ENCODE measurements around the gene GPX4. TPM values are rescaled to one million over a fixed set of nuclear protein-coding genes. Genes with fewer than 3 reads are reported as not detected.

GPX4 gene
- total RNA-seq, 1 donor from 2014 or later, result 327 TPM

- no peak for TF ChIP-seq CTCF (IDR thresholded peaks at IDR 0.05; ENCODE audit: borderline replicate concordance)
These were observed 37.5 kb upstream of the GPX4 start for GRCh38 chr19:1066251-1066747.

GRCh38 chr19:1066748-1067340, 37.0 kb upstream of the GPX4 start, which contains the start of gene ARHGAP45:
TSS of gene ARHGAP45 (plus strand) at chr19:1067167. CDS start at chr19:1067406, 239 bp downstream.
- Histone ChIP-seq H3K36me3 (no peaks in the 10 kb centered on the region), H3K4me3 (peak within 1 kb of the TSS; percentile 60), H3K9me3 (replicated peaks) (no peaks in the 10 kb centered on the region), H3K27ac (replicated peaks) (peak within 1 kb of the TSS; percentile 51), H3K27me3 (ENCODE audit: low read depth) (peaks cover 69% of the 10 kb centered on the region), H3K4me1 (peaks cover 58% of the 10 kb centered on the region)
- no peak for TF ChIP-seq CTCF (IDR thresholded peaks at IDR 0.05; ENCODE audit: borderline replicate concordance)
- intact Hi-C loops (cut with micrococcal nuclease), result no loop called here
- no peak for DNase-seq

More at GRCh38 chr19:1066251-1066747, 37.5 kb upstream of the GPX4 start:
- Histone ChIP-seq H3K27me3 (ENCODE audit: low read depth) (peaks cover 64% of the 10 kb centered on the region), H3K4me3 (peak overlapping the region; percentile 60), H3K4me1 (peaks cover 53% of the 10 kb centered on the region), H3K9me3 (replicated peaks) (no peaks in the 10 kb centered on the region), H3K27ac (replicated peaks) (no peak overlapping the region), H3K36me3 (no peaks in the 10 kb centered on the region)
- intact Hi-C loops (cut with micrococcal nuclease), result no loop called here
- DNase-seq, result no peak

DNA sequence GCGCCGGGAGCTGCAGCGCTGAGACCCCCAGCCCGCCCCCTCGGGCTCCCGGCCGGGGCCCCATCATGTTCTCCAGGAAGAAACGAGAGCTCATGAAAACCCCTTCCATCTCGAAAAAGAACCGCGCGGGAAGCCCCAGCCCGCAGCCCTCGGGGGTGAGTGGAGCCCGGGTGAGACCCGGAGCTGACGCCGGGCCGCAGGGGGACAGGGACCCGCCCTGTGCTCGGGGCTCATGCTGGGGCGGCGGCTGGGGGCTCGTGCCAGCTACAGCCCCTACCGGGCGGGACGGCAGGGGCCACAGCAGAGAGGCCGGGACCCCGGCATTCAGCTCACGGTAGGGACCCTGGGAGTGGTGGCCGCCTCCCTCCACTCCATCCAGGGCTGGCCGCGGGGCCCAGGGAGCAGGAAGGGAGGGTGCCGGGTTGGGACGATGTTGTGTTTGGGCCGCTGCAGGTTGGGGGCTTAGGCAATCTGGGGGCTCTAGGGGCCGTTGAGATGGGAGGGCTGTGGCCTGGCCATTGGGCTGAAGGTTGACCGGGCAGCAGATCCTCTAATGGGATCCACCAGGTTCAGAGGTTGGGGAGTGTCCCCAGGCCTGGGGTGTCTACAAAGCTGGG, 36.3 kb upstream of the GPX4 start:
- H3K27ac ChIP-seq (replicated peaks), result peak overlapping the region; percentile 51

DNA sequence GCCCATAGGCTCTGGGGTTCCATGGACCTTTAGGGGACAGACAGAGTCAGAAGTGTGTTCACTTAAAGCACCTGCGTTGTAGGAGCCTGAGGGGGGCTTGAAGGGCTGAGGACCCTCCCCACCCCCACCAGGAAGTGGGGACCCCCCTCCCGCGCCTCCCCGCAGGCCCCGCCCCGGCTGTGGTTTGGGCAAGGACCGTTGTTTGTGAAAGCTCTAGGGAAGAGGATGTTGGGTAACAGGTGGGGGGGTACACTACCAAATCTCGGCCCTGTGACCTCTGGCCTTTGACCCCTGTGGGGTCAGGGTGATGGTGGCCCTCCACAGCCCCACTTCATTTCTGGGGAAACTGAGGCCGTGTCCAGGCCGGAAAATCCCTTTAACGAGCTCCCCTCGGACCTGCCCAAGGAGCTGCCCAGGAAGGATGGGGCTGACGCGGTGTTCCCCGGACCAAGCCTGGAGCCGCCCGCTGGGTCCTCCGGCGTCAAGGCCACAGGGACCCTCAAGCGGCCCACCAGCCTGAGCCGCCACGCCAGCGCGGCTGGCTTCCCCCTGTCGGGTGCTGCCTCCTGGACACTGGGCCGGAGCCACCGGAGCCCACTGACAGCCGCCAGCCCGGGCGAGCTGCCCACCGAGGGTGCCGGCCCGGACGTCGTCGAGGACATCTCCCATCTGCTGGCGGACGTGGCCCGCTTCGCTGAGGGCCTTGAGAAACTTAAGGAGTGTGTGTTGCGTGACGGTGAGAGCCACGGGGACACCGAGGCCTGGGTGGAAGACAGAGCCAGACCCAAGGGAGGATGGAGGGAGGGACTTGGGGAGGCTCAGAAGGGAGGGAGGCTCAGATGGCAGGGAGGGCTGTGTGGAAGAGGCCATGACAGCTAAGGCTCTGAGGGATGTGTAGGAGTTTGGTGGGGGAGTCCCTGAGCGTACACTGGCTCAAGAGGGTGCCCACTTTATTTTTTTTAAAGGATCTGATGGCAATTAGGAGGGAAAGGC, 35.5 kb upstream of the GPX4 start:
- TF ChIP-seq CTCF (IDR thresholded peaks at IDR 0.05; ENCODE audit: borderline replicate concordance), result no peak
- Histone ChIP-seq H3K27me3 (ENCODE audit: low read depth) (peaks cover 84% of the 10 kb centered on the region), H3K9me3 (replicated peaks) (no peaks in the 10 kb centered on the region), H3K27ac (replicated peaks) (peak overlapping the region; percentile 51), H3K4me1 (peaks cover 58% of the 10 kb centered on the region), H3K36me3 (no peaks in the 10 kb centered on the region), H3K4me3 (peak overlapping the region; percentile 60)
- intact Hi-C loops (cut with micrococcal nuclease), result no loop called here
- peak; percentile 52 for DNase-seq

More for the DNA sequence above, 36.3 kb upstream of the GPX4 start:
- H3K4me1 ChIP-seq, result peaks cover 58% of the 10 kb centered on the region
- intact Hi-C loops (cut with micrococcal nuclease), result no loop called here
- no peak for DNase-seq
- no peaks in the 10 kb centered on the region for H3K36me3 ChIP-seq
- no peak for TF ChIP-seq CTCF (IDR thresholded peaks at IDR 0.05; ENCODE audit: borderline replicate concordance)
- peaks cover 75% of the 10 kb centered on the region for H3K27me3 ChIP-seq (ENCODE audit: low read depth)
- no peaks in the 10 kb centered on the region for H3K9me3 ChIP-seq (replicated peaks)
- H3K4me3 ChIP-seq, result peak overlapping the region; percentile 60
